Hematopoietic multipotent progenitor cell treated with erythropoietin and hydrocortisone succinate and interleukin-3 and kit ligand, for 8 days (in vitro differentiated cells): ENCODE results near the gene RHOH.

Source experiments
- DNase-seq: peaks from one replicate; pipeline ENCODE4 v3.0.0-alpha.2; 2015

RHOH gene

DNA sequence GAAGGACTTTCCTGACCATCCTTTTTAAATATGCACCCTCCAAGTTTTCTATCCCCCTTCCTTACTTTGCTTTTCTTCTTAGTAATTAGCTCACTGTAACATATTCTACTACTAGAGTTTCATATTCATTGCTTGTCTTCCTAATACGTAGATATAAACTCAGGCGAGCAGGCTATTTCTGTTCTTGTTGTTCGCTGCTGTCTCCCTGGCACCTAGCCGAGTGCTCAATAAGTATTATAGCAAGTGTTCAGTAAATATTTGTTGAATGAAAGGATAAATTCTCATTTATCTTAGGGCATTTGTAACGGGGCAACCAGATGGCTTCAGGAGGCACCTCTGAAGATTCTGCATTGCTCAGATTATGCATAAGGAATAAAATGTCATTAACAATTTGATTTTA lies 6.8 kb upstream of the RHOH start:
- no peak for DNase-seq

DNA sequence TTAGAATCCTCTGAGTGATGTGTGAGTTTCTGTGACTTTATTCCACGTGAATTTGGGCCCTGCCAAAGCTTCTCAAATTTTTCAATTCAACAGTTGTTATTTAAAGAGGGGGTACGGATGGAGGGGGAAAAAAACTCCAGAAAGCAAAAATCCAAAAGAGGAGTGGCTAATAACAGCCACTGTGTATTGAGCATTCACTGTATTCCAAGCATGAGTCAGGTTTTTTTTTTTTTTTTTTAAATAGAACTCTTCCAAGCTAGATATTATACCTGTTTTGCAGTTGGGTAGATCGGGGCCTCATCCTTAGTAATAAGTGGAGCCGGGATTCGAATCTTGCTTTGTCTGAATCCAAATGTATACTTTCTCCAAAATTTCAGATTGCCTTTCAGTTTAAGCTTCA lies 6.4 kb upstream of the RHOH start:
- no peak for DNase-seq

GRCh38 chr4:40190880-40191815 lies 5.7 kb upstream of the RHOH start:
- DNase-seq = no peak

- no peak for DNase-seq
These were observed 4.5 kb upstream of the RHOH start for GRCh38 chr4:40192114-40193015.

DNA sequence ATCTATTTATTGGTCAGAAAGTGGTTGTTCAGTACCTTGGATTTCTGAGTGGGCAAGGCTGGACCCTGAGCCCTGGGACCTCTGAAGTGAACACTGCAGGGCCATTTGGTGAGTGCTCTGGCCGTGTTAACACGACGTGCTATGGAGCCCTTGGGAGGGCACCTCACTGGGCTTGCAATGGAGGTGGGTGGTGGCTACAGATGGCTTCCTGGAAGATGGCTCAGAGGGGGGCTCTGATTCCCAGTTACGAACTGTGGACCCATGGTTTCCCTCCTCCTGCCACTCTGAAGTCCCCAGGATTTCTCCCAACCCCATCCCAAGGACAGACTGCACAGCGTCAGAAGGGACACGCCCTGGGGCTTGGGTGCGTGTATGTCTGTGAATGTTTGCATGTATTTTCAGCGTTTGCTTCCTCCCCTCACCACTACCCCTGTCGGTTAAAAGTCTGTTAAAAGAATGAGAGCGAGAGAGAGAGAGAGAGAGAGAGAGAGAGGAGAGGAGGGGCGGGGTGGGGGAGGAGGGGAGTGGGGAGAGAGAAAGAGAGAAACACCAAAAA lies 3.7 kb upstream of the RHOH start:
- peak; percentile 25 for DNase-seq

DNA sequence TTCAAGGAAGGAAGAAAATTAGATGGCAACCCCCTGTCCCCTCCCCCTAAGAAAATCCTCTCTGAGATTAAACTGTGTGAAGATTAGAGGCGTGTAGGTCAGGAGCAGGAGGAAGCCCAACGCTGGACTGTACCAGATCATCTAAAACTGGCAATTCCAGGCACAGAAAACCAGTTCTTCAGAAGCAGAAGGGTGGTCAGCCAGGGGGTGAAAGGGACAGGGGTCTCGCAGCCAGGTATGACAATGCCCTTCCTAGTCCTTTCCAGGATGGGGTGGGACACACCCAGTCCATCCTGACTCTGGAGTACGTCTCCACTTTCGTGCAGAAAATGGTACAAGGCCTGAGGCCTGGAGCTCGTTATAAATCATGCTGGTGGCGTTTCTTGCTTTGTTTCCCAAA lies 3.3 kb upstream of the RHOH start:
- DNase-seq = no peak

- DNase-seq = peak; percentile 64
These were observed 2.1 kb upstream of the RHOH start for GRCh38 chr4:40194602-40195161.

GRCh38 chr4:40195182-40196177 lies 1.4 kb upstream of the RHOH start:
- DNase-seq = no peak

- DNase-seq = no peak
These were observed 559 bp upstream of the RHOH start for GRCh38 chr4:40196272-40196671.

DNA sequence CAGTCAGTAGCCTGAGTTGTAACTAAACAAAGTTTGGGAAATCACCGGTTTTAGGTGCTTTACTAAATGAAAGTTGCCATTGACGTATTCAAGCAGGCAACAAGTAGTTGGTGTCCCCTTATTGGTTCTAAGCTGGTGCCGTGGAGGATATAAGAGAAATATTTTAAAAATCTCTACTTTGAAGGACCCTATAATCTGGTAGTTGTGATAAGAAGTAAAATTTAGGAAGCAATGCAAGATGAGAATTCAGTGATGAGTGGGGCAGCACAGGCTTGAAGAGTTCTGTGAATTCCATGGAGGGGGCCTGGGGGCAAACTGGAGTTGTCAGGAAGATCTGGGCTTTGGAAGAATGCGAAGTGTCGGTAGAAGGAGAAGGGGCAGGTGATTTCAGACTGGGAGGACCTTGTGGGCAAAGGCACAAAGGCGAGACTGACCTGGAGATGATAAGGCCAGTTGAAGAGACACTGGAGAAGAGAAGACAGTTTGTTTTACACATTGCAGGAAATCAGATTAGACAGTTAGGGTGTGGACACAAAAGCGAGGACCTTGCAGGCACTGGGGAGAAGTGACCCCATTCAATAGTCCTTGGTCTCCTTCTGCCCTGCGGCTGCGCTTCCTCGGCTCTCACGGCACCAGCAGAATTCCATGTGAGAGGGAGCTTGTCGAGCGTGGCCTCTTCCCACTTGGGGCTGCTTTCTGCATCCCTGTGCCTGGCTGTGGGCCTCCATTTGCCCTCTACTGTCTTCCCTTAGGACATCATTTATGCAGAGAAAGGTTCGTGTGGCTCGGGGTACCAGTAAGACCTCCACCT lies 1.3 kb downstream of the RHOH start:
- DNase-seq = peak; percentile 92

- DNase-seq = peak; percentile 56
These were observed 2.4 kb downstream of the RHOH start for GRCh38 chr4:40199179-40199670.

GRCh38 chr4:40199999-40200874 lies 3.4 kb downstream of the RHOH start:
- peak; percentile 83 for DNase-seq

- DNase-seq = peak; percentile 92
These were observed 4.3 kb downstream of the RHOH start for GRCh38 chr4:40200875-40201801.

DNA sequence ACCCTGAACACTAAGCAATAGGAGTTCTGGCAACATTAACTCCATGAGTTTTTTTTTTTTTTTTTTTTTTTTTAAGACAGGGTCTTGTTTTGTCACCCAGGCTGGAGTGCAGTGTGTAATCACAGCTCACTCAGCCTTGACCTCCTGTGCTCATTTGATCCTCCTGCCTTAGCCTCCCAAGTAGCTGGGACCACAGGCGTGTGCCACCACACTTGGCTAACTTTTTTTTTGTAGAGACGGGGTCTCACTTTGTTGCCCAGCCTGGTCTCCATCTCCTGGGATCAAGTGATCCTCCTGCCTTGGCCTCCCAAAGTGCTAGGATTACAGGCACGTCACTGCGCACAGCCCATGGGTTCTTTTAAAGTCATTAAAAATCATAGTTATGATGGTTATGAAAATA lies 5.1 kb downstream of the RHOH start:
- DNase-seq = no peak

- no peak for DNase-seq
These were observed 5.6 kb downstream of the RHOH start for GRCh38 chr4:40202474-40202873.

DNA sequence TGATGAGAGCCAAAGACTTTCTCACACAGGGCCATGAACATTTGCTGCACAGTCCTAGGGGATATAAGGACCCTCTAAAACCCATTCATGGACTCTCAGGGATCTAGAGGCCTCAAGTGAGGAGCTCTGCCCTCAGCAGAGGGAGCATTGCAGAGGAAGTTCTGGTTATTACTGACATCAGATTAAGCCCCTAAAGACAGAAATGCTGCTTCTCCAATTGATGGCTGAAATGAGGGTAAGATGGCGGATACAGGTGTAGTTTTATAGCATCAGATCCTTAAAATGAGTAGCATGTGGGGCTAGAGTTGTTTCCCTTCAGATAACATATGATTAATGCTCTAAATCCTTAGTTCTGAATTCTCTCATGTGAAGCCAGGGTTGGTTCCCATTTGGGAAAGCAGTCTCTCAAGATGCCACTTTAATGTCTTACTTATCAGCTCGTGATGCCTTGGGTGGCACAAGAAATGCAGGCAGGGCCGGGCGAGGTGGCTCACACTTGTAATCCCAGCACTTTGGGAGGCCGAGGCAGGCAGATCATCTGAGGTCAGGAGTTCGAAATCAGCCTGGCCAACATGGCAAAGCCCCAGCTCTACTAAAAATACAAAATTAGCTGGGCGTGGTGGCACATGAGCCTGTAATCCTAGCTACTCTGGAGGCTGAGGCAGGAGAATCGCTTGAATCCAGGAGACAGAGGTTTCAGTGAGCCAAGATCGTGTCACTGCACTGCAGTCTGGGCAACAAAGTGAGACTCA lies 7.9 kb downstream of the RHOH start:
- DNase-seq = no peak
